ENCODE data around the gene SCML2.

Gene SCML2

GRCh38 chrX:18294893-18295292 lies 59.6 kb downstream of the SCML2 start:
- no peaks in the 10 kb centered on the region for H3K36me3 ChIP-seq (ENCODE audit: control insufficient read depth, insufficient read depth, low read length)
- H2AFZ ChIP-seq: no peak overlapping the region
- no peak overlapping the region for H3K9ac ChIP-seq
- H3K4me2 ChIP-seq (ENCODE audit: low read length): no peak overlapping the region
- H3K4me1 ChIP-seq: no peaks in the 10 kb centered on the region
- no peaks in the 10 kb centered on the region for H3K79me2 ChIP-seq
- TF ChIP-seq CTCF (IDR thresholded peaks at IDR 0.05): no peak
- H3K27me3 ChIP-seq (ENCODE audit: control insufficient read depth, insufficient read depth, low read length): no peaks in the 10 kb centered on the region
- no peak overlapping the region for H3K4me3 ChIP-seq (ENCODE audit: low read depth, low read length)
- no peaks in the 10 kb centered on the region for H3K9me3 ChIP-seq (ENCODE audit: control insufficient read depth, low read length)
- no peak overlapping the region for H3K27ac ChIP-seq

GRCh38 chrX:18291006-18291545 lies 63.4 kb downstream of the SCML2 start:
- no peak for TF ChIP-seq CTCF (IDR thresholded peaks at IDR 0.05)
- no peaks in the 10 kb centered on the region for H3K79me2 ChIP-seq
- no peaks in the 10 kb centered on the region for H3K4me1 ChIP-seq
- H3K9ac ChIP-seq: no peak overlapping the region
- no peak overlapping the region for H3K4me2 ChIP-seq (ENCODE audit: low read length)
- H2AFZ ChIP-seq: no peak overlapping the region
- H3K9me3 ChIP-seq (ENCODE audit: control insufficient read depth, low read length): no peaks in the 10 kb centered on the region
- H3K27me3 ChIP-seq (ENCODE audit: control insufficient read depth, insufficient read depth, low read length): no peaks in the 10 kb centered on the region
- no peaks in the 10 kb centered on the region for H3K36me3 ChIP-seq (ENCODE audit: control insufficient read depth, insufficient read depth, low read length)
- H3K4me3 ChIP-seq (ENCODE audit: low read depth, low read length): no peak overlapping the region
- no peak overlapping the region for H3K27ac ChIP-seq

- Histone ChIP-seq H3K9me3 (ENCODE audit: control insufficient read depth, low read length) (no peaks in the 10 kb centered on the region), H3K4me3 (ENCODE audit: low read depth, low read length) (no peak overlapping the region), H3K27ac (no peak overlapping the region), H3K4me1 (no peaks in the 10 kb centered on the region), H3K9ac (no peak overlapping the region), H3K4me2 (ENCODE audit: low read length) (no peak overlapping the region), H3K27me3 (ENCODE audit: control insufficient read depth, insufficient read depth, low read length) (no peaks in the 10 kb centered on the region), H3K79me2 (no peaks in the 10 kb centered on the region), H2AFZ (no peak overlapping the region), H3K36me3 (ENCODE audit: control insufficient read depth, insufficient read depth, low read length) (no peaks in the 10 kb centered on the region)
- no peak for TF ChIP-seq CTCF (IDR thresholded peaks at IDR 0.05)
Measured at GRCh38 chrX:18290200-18290599, 64.3 kb downstream of the SCML2 start.

- Histone ChIP-seq H3K9ac (no peak overlapping the region), H3K36me3 (ENCODE audit: control insufficient read depth, insufficient read depth, low read length) (no peaks in the 10 kb centered on the region), H3K4me2 (ENCODE audit: low read length) (no peak overlapping the region), H3K9me3 (ENCODE audit: control insufficient read depth, low read length) (no peaks in the 10 kb centered on the region), H3K4me3 (ENCODE audit: low read depth, low read length) (no peak overlapping the region), H3K27me3 (ENCODE audit: control insufficient read depth, insufficient read depth, low read length) (no peaks in the 10 kb centered on the region), H3K79me2 (no peaks in the 10 kb centered on the region), H2AFZ (no peak overlapping the region), H3K4me1 (no peaks in the 10 kb centered on the region), H3K27ac (no peak overlapping the region)
- no peak for TF ChIP-seq CTCF (IDR thresholded peaks at IDR 0.05)
Measured at GRCh38 chrX:18288716-18289115, 65.8 kb downstream of the SCML2 start.

- no peaks in the 10 kb centered on the region for H3K27me3 ChIP-seq (ENCODE audit: control insufficient read depth, insufficient read depth, low read length)
- no peak overlapping the region for H3K9ac ChIP-seq
- H2AFZ ChIP-seq: no peak overlapping the region
- H3K4me3 ChIP-seq (ENCODE audit: low read depth, low read length): no peak overlapping the region
- H3K79me2 ChIP-seq: no peaks in the 10 kb centered on the region
- H3K4me1 ChIP-seq: no peaks in the 10 kb centered on the region
- H3K9me3 ChIP-seq (ENCODE audit: control insufficient read depth, low read length): no peaks in the 10 kb centered on the region
- H3K36me3 ChIP-seq (ENCODE audit: control insufficient read depth, insufficient read depth, low read length): no peaks in the 10 kb centered on the region
- H3K4me2 ChIP-seq (ENCODE audit: low read length): no peak overlapping the region
- TF ChIP-seq CTCF (IDR thresholded peaks at IDR 0.05): no peak
- H3K27ac ChIP-seq: no peak overlapping the region
Measured at GRCh38 chrX:18286322-18286831, 68.1 kb downstream of the SCML2 start.
